Neuronal stem cell (in vitro differentiated cells): ENCODE data around the gene SDSL.

Source experiments
- DNase-seq: peaks from one replicate; pipeline ENCODE4 v3.0.0-alpha.2; 2013; ENCODE audit warnings: low spot score
- H2AFZ ChIP-seq: one replicate; pipeline ENCODE4 v1.6.1; 2013; ENCODE audit warnings: mild to moderate bottlenecking, low read length, inconsistent platforms
- H2AK5ac ChIP-seq: 2 replicates; pipeline ENCODE4 v1.6.1; 2013; ENCODE audit warnings: low read depth, mild to moderate bottlenecking, inconsistent platforms, low read length, moderate library complexity, mixed read lengths
- H2BK120ac ChIP-seq: 2 replicates; pipeline ENCODE4 v1.6.1; 2013; ENCODE audit warnings: low read depth, mild to moderate bottlenecking, inconsistent platforms, low read length, moderate library complexity, mixed read lengths
- H2BK12ac ChIP-seq: one replicate; pipeline ENCODE4 v1.6.1; 2013; ENCODE audit warnings: low read length, inconsistent platforms
- H2BK15ac ChIP-seq: 2 replicates; pipeline ENCODE4 v1.6.1; 2013; ENCODE audit warnings: mild to moderate bottlenecking, low read length, inconsistent platforms, mixed read lengths
- H2BK5ac ChIP-seq: one replicate; pipeline ENCODE4 v1.6.1; 2013; ENCODE audit warnings: inconsistent platforms, mild to moderate bottlenecking, low read length, moderate library complexity
- H3K14ac ChIP-seq: one replicate; pipeline ENCODE4 v1.6.1; 2013; ENCODE audit warnings: low read length, inconsistent platforms
- H3K18ac ChIP-seq: 2 replicates; pipeline ENCODE4 v1.6.1; 2013; ENCODE audit warnings: low read length, inconsistent platforms
- H3K23ac ChIP-seq: 2 replicates; pipeline ENCODE4 v1.6.1; 2013; ENCODE audit warnings: low read depth, mild to moderate bottlenecking, mixed read lengths, low read length, inconsistent platforms; ENCODE audit not compliant: poor library complexity
- H3K27ac ChIP-seq: replicated peaks from 3 replicates; pipeline ENCODE4 v1.5.1; 2013; ENCODE audit warnings: low read length, inconsistent platforms
- H3K27me3 ChIP-seq, 3 experiments: 2 replicates each; pipeline ENCODE4 v1.6.1; 2013; ENCODE audit warnings: low read length in 3 of 3, mild to moderate bottlenecking in 2 of 3, inconsistent platforms in 1 of 3, low read depth in 1 of 3, mixed read lengths in 1 of 3, moderate library complexity in 1 of 3; ENCODE audit not compliant: control insufficient read depth in 3 of 3, insufficient read depth in 3 of 3
- H3K36me3 ChIP-seq, 2 donors: replicated peaks in 1 of 2; 2 replicates each; pipeline ENCODE4 v1.6.1; 2013; ENCODE audit warnings: low read length in 2 of 2; ENCODE audit not compliant: control insufficient read depth in 2 of 2, insufficient read depth in 2 of 2
- H3K4ac ChIP-seq: 2 replicates; pipeline ENCODE4 v1.6.1; 2013; ENCODE audit warnings: inconsistent platforms, mild to moderate bottlenecking, low read length, moderate library complexity
- H3K4me1 ChIP-seq, 2 donors: 1 replicate in 1 of 2; 2 replicates in 1 of 2; pipeline ENCODE4 v1.6.1; 2013; ENCODE audit warnings: low read length in 2 of 2, low read depth in 1 of 2; ENCODE audit not compliant: control insufficient read depth in 2 of 2, insufficient read depth in 1 of 2
- H3K4me2 ChIP-seq: one replicate; pipeline ENCODE4 v1.6.1; 2013; ENCODE audit warnings: mild to moderate bottlenecking, low read length, inconsistent platforms; ENCODE audit not compliant: insufficient read depth, poor library complexity, severe bottlenecking
- H3K4me3 ChIP-seq, 2 donors: 2 replicates each; pipeline ENCODE4 v1.5.1; 2013; ENCODE audit warnings: low read length in 2 of 2, mild to moderate bottlenecking in 2 of 2, inconsistent platforms in 1 of 2, moderate library complexity in 1 of 2
- H3K79me1 ChIP-seq: one replicate; pipeline ENCODE4 v1.6.1; 2013; ENCODE audit warnings: low read depth, mild to moderate bottlenecking, inconsistent platforms, low read length, moderate library complexity
- H3K9ac ChIP-seq: one replicate; pipeline ENCODE4 v1.6.1; 2013; ENCODE audit warnings: mild to moderate bottlenecking, low read depth, low read length, inconsistent platforms; ENCODE audit not compliant: poor library complexity
- H3K9me3 ChIP-seq, 2 donors: replicated peaks in 1 of 2; 2 replicates each; pipeline versions ENCODE3 to v1.6.1; 2013; ENCODE audit warnings: low read length in 2 of 2, mild to moderate bottlenecking in 2 of 2, inconsistent platforms in 1 of 2, low read depth in 1 of 2, mixed read lengths in 1 of 2, moderate library complexity in 1 of 2; ENCODE audit not compliant: control insufficient read depth in 2 of 2, insufficient read depth in 1 of 2
- H4K8ac ChIP-seq: one replicate; pipeline ENCODE4 v1.6.1; 2013; ENCODE audit warnings: low read depth, mild to moderate bottlenecking, inconsistent platforms, low read length, moderate library complexity
- H4K91ac ChIP-seq: one replicate; pipeline ENCODE4 v1.6.1; 2013; ENCODE audit warnings: low read length, low read depth, mild to moderate bottlenecking, inconsistent platforms; ENCODE audit not compliant: poor library complexity
- WGBS, 2 donors: extraction: QIAGEN DNeasy Blood & Tissue Kit; methylation state at CpG; one replicate each; pipeline ENCODE4 v1.1.7; 2013; ENCODE audit warnings: missing lambda C conversion rate in 2 of 2, mixed read lengths in 1 of 2; ENCODE audit not compliant: insufficient read length in 2 of 2, insufficient replicate concordance in 1 of 2; ENCODE audit errors: extremely low coverage in 2 of 2; 5-methylcytosine and 5-hydroxymethylcytosine counted together

The SDSL gene

DNA sequence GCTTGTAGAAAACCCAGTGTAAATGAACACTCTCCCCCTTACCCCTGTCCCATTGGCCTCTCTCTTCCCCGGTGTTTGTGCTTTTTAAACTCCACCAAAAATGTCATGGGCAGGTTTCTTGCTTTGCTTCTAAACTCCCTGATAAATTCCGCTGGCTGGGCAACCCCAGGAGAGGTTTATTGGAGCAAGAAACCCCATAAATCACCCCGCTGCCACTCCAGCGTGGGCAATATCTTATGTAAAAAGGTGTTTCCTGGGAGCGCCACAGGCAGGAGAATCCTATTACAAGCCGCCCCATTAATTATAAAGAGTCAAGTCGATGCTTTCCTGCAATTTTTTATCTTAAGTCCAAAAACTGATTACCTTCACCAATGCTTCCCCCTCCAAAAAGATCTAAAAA, 26.7 kb downstream of the SDSL start:
- no peak overlapping the region for H3K23ac ChIP-seq
- no peak overlapping the region for H2AK5ac ChIP-seq
- no peak overlapping the region for H3K9ac ChIP-seq

DNA sequence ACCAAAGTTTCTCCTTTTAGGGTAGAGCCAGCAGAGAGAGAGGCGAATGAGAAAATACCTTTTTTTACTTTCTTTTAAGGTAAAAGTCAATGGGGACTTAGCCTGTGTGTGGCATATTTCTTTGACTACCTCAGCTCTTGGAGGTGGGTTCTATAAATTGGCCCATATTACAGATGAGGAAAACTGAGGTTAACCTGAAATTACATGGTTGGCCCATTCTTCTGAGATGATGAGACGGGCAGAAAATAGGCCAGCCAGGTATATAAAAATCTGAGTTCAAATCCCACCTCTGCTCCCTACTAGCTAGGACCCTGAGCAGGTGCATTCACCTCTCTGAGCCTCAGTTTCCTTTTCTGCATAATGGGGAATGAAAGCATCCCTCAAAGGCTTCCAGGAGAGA, 27.1 kb downstream of the SDSL start:
- Histone ChIP-seq H2BK15ac (no peak overlapping the region), H3K79me1 (no peaks in the 10 kb centered on the region), H2BK120ac (no peak overlapping the region), H4K91ac (no peak overlapping the region), H4K8ac (no peak overlapping the region), H3K9me3 (no peaks in the 10 kb centered on the region), H3K36me3 (no peaks in the 10 kb centered on the region), H3K27ac (no peak overlapping the region), H3K4me2 (no peak overlapping the region), H3K18ac (no peak overlapping the region), H3K4ac (no peak overlapping the region), H3K4me3 (no peak overlapping the region), H2BK5ac (no peak overlapping the region), H3K23ac (no peak overlapping the region), H3K14ac (no peak overlapping the region), H2AK5ac (no peak overlapping the region), H2BK12ac (no peak overlapping the region), H3K27me3 (peaks cover 0 to 5% (median 0%) of the 10 kb centered on the region in 3 experiments), H2AFZ (no peak overlapping the region), H3K9ac (no peak overlapping the region), H3K4me1 (no peaks in the 10 kb centered on the region)
- no peak for DNase-seq
- WGBS, 2 donors: no CpG with 5 or more reads among the region's 2 CpGs

More for the DNA sequence above, 26.7 kb downstream of the SDSL start:
- Histone ChIP-seq H3K14ac (no peak overlapping the region), H3K9me3 (no peaks in the 10 kb centered on the region), H2AFZ (no peak overlapping the region), H3K4me3 (no peak overlapping the region), H4K91ac (no peak overlapping the region), H3K4me1 (no peaks in the 10 kb centered on the region), H3K27ac (no peak overlapping the region), H3K4me2 (no peak overlapping the region), H2BK120ac (no peak overlapping the region), H3K27me3 (peaks cover 0 to 5% (median 0%) of the 10 kb centered on the region in 3 experiments), H3K4ac (no peak overlapping the region), H4K8ac (no peak overlapping the region), H3K18ac (no peak overlapping the region), H2BK15ac (no peak overlapping the region), H3K36me3 (no peaks in the 10 kb centered on the region), H2BK12ac (no peak overlapping the region), H2BK5ac (no peak overlapping the region), H3K79me1 (no peaks in the 10 kb centered on the region)
- WGBS, 2 donors: no CpG with 5 or more reads among the region's 7 CpGs
- no peak for DNase-seq

DNA sequence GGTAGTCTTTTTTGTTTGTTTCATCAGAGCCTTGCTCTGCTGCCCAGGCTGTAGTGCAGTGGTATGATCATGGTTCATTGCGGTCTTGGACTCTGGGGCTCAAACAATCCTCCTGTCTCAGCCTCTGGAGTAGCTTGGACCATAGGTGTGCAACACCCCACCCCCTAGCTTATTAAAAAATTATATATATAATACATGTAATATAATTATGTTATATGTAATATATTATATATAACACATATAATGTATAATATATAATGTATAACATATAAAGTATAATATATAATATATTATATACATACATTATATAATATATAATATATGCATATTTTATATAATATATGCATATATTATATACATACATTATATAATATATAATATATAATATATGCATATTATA, 27.7 kb downstream of the SDSL start:
- WGBS, 2 donors: no CpG with 5 or more reads among the region's 1 CpG
- Histone ChIP-seq H3K4me1 (no peaks in the 10 kb centered on the region), H3K23ac (no peak overlapping the region), H2BK120ac (no peak overlapping the region), H2AK5ac (no peak overlapping the region), H2BK15ac (no peak overlapping the region), H2BK5ac (no peak overlapping the region), H2AFZ (no peak overlapping the region), H3K4me3 (no peak overlapping the region), H2BK12ac (no peak overlapping the region), H4K91ac (no peak overlapping the region), H3K4ac (no peak overlapping the region), H3K79me1 (no peaks in the 10 kb centered on the region), H3K9ac (no peak overlapping the region), H4K8ac (no peak overlapping the region), H3K4me2 (no peak overlapping the region), H3K27me3 (peaks cover 0 to 5% (median 0%) of the 10 kb centered on the region in 3 experiments), H3K27ac (no peak overlapping the region), H3K14ac (no peak overlapping the region), H3K36me3 (no peaks in the 10 kb centered on the region), H3K18ac (no peak overlapping the region), H3K9me3 (no peaks in the 10 kb centered on the region)
- no peak for DNase-seq

DNA sequence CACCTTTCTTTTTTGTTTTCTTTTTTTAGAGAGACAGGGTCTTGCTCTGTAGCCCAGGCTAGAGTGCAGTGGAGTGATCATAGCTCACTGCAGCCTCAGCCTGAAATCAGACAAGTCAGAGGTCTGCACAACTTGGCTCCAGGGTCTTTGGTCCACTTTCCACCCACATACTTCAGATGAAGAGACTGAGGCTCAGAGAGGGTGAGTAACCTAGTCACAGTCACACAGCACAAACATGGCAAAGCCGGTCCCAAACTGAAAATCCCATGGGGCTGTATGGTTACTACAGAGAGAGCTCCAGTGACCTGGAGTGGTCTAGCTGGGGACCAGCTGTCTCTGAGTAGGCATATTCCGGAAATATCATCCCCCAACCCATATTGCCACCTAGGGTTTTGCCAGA, 30.3 kb downstream of the SDSL start:
- no peak overlapping the region for H3K14ac ChIP-seq
- no peaks in the 10 kb centered on the region for H3K9me3 ChIP-seq
- no peak for DNase-seq
- H3K9ac ChIP-seq: no peak overlapping the region
- H2BK120ac ChIP-seq: no peak overlapping the region
- no peak overlapping the region for H3K4me3 ChIP-seq
- H3K4me1 ChIP-seq: no peaks in the 10 kb centered on the region
- H2AK5ac ChIP-seq: no peak overlapping the region
- H4K91ac ChIP-seq: no peak overlapping the region
- H3K27me3 ChIP-seq: peaks cover 0 to 18% (median 0%) of the 10 kb centered on the region in 3 experiments
- no peaks in the 10 kb centered on the region for H3K36me3 ChIP-seq
- no peak overlapping the region for H2BK15ac ChIP-seq
- no peak overlapping the region for H3K23ac ChIP-seq
- H3K18ac ChIP-seq: no peak overlapping the region
- no CpG with 5 or more reads among the region's 2 CpGs for WGBS, 2 donors
- no peak overlapping the region for H2BK5ac ChIP-seq
- H3K79me1 ChIP-seq: no peaks in the 10 kb centered on the region
- H3K4ac ChIP-seq: no peak overlapping the region
- H3K27ac ChIP-seq: no peak overlapping the region
- no peak overlapping the region for H2AFZ ChIP-seq
- H3K4me2 ChIP-seq: no peak overlapping the region
- no peak overlapping the region for H2BK12ac ChIP-seq
- no peak overlapping the region for H4K8ac ChIP-seq
